ENCODE measurements around the gene RUNX2.

GRCh38 chr6:45567879-45568278 lies 239.7 kb downstream of the RUNX2 start:
- TF ChIP-seq CTCF (IDR thresholded peaks at IDR 0.05; ENCODE audit: low read depth, low read length) (no peak), POLR2A (IDR thresholded peaks at IDR 0.05; ENCODE audit: extremely low read depth, insufficient read length) (no peak), MYC (IDR thresholded peaks at IDR 0.05; ENCODE audit: low read depth, low read length) (no peak)

All from NB4 (cell line).